HepG2 (cell line): ENCODE results near the gene ZBTB48. TPM values are rescaled to one million over a fixed set of nuclear protein-coding genes. Genes with fewer than 3 reads are reported as not detected.
A peak's percentile ranks its signal among the peaks of the same experiment; 100 is the strongest.

Experiments
- AGO2 ChIP-seq: fragments of 200-400 bp; formaldehyde crosslinking; optimal IDR thresholded peaks from 2 replicates; pipeline ENCODE3; 2017; ENCODE audit warnings: mild to moderate bottlenecking, low read depth, low read length, moderate library complexity
- MAFK ChIP-seq, 2 experiments: IDR thresholded peaks in 1 of 2; conservative IDR thresholded peaks in 1 of 2; 2 replicates each; pipeline ENCODE4 v1.6.1; 2011; ENCODE audit warnings: improper control_type of control experiment in 2 of 2, low read length in 2 of 2
- NRL ChIP-seq: sonication (generic); formaldehyde crosslinking; IDR thresholded peaks from 2 replicates; pipeline ENCODE4 v1.5.0; 2020; ENCODE audit warnings: missing genetic modification reagents, mild to moderate bottlenecking, moderate library complexity, borderline replicate concordance
- ONECUT2 ChIP-seq: sonication (generic); formaldehyde crosslinking; IDR thresholded peaks from 2 replicates; pipeline ENCODE4 v1.4.0; 2020; ENCODE audit warnings: missing genetic modification reagents
- SNAI1 ChIP-seq: sonication (generic); formaldehyde crosslinking; IDR thresholded peaks from 2 replicates; pipeline ENCODE4 v1.5.0; 2020; ENCODE audit warnings: mild to moderate bottlenecking, missing genetic modification reagents, borderline replicate concordance
- ZNF7 ChIP-seq: IDR thresholded peaks from 2 replicates; pipeline ENCODE4 v1.6.1; 2016; ENCODE audit warnings: missing biosample characterization, missing genetic modification reagents
- ZSCAN12 ChIP-seq: sonication (generic); formaldehyde crosslinking; IDR thresholded peaks from 2 replicates; pipeline ENCODE4 v1.9.0; 2021; ENCODE audit warnings: mild to moderate bottlenecking, missing genetic modification reagents
- polyA plus RNA-seq, 8 experiments: library from polyadenylated mRNA; depleted of rRNA in 3 of 8; stranded (reverse) in 7 of 8; unstranded in 1 of 8; fragments of >200 nt; fragmentation: Illumina TruSeq in 4 of 8; extraction: Trizol in 4 of 8; gene quantifications; 2 replicates each; pipeline versions ENCODE4 v1.2.1 to v1.2.3, GENCODE V29; 2011 to 2016; ENCODE audit warnings: low read depth in 4 of 8, missing spikeins in 1 of 8, mixed read lengths in 1 of 8; ENCODE audit not compliant: insufficient read depth in 1 of 8
- total RNA-seq, 5 experiments: library from RNA; depleted of rRNA; stranded (reverse); fragments of >200 nt; fragmentation: Illumina TruSeq; extraction: Trizol; gene quantifications; 2 replicates each; pipeline ENCODE4 v1.2.3, GENCODE V29; 2016; ENCODE audit warnings: low read depth in 1 of 5
- TF ChIP-seq, protein P1 (sequence below), 2 experiments: sonication (generic) in 1 of 2; formaldehyde crosslinking in 1 of 2; IDR thresholded peaks; 2 replicates each; pipeline versions ENCODE4 v1.5.1 to v1.6.1; 2011 to 2020; ENCODE audit warnings: borderline replicate concordance in 1 of 2, low read depth in 1 of 2, low read length in 1 of 2, mild to moderate bottlenecking in 1 of 2, missing genetic modification reagents in 1 of 2, moderate library complexity in 1 of 2
- TF ChIP-seq, protein P2 (sequence below): sonication (generic); formaldehyde crosslinking; IDR thresholded peaks from 2 replicates; pipeline ENCODE4 v1.5.0; 2020; ENCODE audit warnings: missing genetic modification reagents

ZBTB48 gene
- total and polyA plus RNA-seq, 2 of the 13 experiments (the other 11 are each of a cell fraction or from before 2014, with no cell fraction given), result 13.0 to 17.1 TPM

DNA sequence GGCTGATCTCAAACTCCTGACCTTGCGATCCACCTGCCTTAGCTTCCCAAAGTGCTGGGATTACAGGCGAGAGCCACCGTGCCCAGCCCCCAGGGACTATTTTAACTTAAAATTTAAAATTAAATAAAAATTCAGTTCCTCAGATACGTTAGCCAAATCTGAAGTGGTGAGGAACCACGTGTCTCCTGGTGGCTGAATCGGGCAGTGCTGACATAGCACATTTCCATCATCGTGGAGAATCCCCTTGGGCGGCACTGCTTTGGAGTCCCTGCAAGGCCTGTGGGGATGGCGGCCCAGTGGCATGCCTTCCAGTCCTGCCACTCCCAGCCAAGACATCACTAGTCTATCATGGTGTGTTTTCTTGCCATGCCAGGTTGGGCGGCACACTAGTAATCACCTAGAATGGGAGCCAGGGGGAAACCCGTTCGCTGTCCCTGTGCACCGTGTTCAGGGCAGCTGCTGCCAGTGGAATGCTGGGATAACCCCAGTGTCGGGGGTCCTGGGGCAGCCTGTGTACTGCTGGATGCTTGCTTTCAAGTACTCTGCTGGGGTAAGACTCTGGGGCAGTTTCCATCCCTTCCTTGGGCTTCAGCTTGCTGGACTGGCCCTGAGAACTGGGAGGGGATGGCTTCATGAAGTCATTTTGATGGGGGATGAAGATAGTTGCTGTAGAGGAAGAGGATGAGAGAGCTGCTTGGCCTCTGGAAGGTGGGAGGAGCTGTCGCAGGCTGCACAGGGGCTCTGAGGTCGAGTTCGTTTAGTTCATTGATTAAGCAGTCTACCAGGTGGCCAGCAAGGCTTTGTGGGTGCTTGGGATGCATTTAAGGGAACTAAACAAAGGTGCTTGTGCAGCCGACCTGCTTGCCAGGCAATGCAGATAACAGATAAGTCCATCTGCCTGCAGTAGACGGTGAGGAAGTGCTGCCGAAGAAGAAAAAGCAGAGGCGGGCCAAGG, 4.6 kb downstream of the ZBTB48 start (continued):
- TF ChIP-seq, protein P1, sequence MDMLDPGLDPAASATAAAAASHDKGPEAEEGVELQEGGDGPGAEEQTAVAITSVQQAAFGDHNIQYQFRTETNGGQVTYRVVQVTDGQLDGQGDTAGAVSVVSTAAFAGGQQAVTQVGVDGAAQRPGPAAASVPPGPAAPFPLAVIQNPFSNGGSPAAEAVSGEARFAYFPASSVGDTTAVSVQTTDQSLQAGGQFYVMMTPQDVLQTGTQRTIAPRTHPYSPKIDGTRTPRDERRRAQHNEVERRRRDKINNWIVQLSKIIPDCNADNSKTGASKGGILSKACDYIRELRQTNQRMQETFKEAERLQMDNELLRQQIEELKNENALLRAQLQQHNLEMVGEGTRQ (IDR thresholded peaks at IDR 0.05; ENCODE audit: low read depth, low read length), result no peak
- TF ChIP-seq, protein P1 (CRISPR knock-in tag; IDR thresholded peaks at IDR 0.05; ENCODE audit: borderline replicate concordance), result no peak
- TF ChIP-seq ZSCAN12 (CRISPR knock-in tag) (no peak), ZNF7 (CRISPR knock-in tag) (no peak), AGO2 (peak; percentile 35), NRL (CRISPR knock-in tag) (no peak), MAFK (conservative IDR thresholded peaks at IDR 0.05 in 1 of 2, IDR thresholded peaks at IDR 0.05 in 1 of 2; ENCODE audit: low read length in 2 of 2) (peak; percentile 96 to 97), ONECUT2 (CRISPR knock-in tag) (no peak), SNAI1 (CRISPR knock-in tag) (no peak)
- TF ChIP-seq, protein P2, sequence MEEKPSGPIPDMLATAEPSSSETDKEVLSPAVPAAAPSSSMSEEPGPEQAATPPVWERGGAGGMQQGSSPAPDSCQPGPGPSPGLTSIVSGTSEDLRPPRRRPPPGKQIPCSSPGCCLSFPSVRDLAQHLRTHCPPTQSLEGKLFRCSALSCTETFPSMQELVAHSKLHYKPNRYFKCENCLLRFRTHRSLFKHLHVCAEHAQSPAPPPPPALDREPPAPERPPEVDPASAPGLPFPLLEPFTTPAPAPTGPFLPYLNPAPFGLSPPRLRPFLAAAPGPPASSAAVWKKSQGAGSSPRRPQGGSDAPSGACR (CRISPR knock-in tag), result no peak
